ENCODE measurements around the gene CLCN6. TPM values are rescaled to one million over a fixed set of nuclear protein-coding genes. Genes with fewer than 3 reads are reported as not detected.

Gene CLCN6
- total RNA-seq, 1 donor from 2014 or later = 6.6 TPM

- Histone ChIP-seq H3K27me3 (ENCODE audit: control insufficient read depth, insufficient read depth, low read length) (peaks cover 11% of the 10 kb centered on the region), H3K36me3 (ENCODE audit: control insufficient read depth, insufficient read depth, low read length) (no peaks in the 10 kb centered on the region), H3K4me3 (ENCODE audit: low read depth, low read length) (no peak overlapping the region)
- FAIRE-seq (no peak), DNase-seq (ENCODE audit: low read depth) (no peak)
- no peak for TF ChIP-seq CTCF (IDR thresholded peaks at IDR 0.05; ENCODE audit: insufficient read depth, low read length, severe bottlenecking)
These were observed 41.9 kb upstream of the CLCN6 start for GRCh38 chr1:11764115-11764514.

- TF ChIP-seq CTCF (IDR thresholded peaks at IDR 0.05; ENCODE audit: insufficient read depth, low read length, severe bottlenecking) = no peak
- Histone ChIP-seq H3K36me3 (ENCODE audit: control insufficient read depth, insufficient read depth, low read length) (no peaks in the 10 kb centered on the region), H3K4me3 (ENCODE audit: low read depth, low read length) (no peak overlapping the region), H3K27me3 (ENCODE audit: control insufficient read depth, insufficient read depth, low read length) (peaks cover 11% of the 10 kb centered on the region)
- DNase-seq (ENCODE audit: low read depth) (no peak), FAIRE-seq (no peak)
These were observed 41.5 kb upstream of the CLCN6 start for GRCh38 chr1:11764519-11764918.

DNA sequence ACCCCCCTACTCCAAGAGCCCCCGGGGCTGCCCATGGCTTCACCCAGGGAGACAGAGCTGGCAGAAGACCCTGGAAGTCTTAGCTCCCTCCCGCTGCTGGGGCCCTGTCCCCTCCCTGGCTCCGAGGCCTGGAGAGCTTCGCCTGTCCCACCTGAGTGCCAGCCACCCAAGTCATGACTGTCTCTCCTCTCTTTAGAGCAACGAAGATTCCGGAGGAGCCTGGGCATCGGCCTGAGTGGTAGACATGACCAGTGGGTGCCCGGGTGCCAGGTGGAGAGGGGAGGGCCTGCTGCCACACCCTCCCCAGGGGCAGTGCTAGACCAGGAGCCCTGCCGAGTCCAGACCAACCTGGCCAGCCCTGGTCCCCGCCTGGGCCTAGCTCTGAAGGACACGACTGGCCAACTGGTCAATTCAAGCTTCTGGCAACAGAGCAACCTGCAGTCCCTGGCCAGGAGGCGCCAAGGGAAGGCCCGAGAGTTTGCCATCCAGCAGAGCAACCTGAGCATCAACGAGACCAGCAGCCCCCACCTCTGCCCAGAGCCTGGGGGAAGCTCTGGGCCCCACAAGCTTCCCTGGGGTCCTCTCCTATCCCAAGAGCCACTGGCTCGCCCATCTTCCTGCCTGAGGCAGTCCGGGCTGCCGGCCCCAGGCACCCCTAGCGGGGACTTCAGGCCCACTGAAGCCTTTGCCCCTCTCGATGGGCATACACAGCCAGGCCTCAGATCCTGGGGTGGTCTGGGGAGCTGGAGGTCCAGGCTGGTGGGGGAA is 40.1 kb upstream of the CLCN6 start:
- Histone ChIP-seq H3K4me3 (ENCODE audit: low read depth, low read length) (no peak overlapping the region), H3K27me3 (ENCODE audit: control insufficient read depth, insufficient read depth, low read length) (peaks cover 11% of the 10 kb centered on the region), H3K36me3 (ENCODE audit: control insufficient read depth, insufficient read depth, low read length) (no peaks in the 10 kb centered on the region)
- DNase-seq (ENCODE audit: low read depth) = no peak
- no peak for FAIRE-seq
- no peak for TF ChIP-seq CTCF (IDR thresholded peaks at IDR 0.05; ENCODE audit: insufficient read depth, low read length, severe bottlenecking)

- TF ChIP-seq CTCF (IDR thresholded peaks at IDR 0.05; ENCODE audit: insufficient read depth, low read length, severe bottlenecking) = no peak
- no peak overlapping the region for H3K4me3 ChIP-seq (ENCODE audit: low read depth, low read length)
- DNase-seq (ENCODE audit: low read depth) (no peak), FAIRE-seq (no peak)
- H3K27me3 ChIP-seq (ENCODE audit: control insufficient read depth, insufficient read depth, low read length) = peaks cover 9% of the 10 kb centered on the region
- no peaks in the 10 kb centered on the region for H3K36me3 ChIP-seq (ENCODE audit: control insufficient read depth, insufficient read depth, low read length)
These were observed 39.6 kb upstream of the CLCN6 start for GRCh38 chr1:11766429-11766776.

DNA sequence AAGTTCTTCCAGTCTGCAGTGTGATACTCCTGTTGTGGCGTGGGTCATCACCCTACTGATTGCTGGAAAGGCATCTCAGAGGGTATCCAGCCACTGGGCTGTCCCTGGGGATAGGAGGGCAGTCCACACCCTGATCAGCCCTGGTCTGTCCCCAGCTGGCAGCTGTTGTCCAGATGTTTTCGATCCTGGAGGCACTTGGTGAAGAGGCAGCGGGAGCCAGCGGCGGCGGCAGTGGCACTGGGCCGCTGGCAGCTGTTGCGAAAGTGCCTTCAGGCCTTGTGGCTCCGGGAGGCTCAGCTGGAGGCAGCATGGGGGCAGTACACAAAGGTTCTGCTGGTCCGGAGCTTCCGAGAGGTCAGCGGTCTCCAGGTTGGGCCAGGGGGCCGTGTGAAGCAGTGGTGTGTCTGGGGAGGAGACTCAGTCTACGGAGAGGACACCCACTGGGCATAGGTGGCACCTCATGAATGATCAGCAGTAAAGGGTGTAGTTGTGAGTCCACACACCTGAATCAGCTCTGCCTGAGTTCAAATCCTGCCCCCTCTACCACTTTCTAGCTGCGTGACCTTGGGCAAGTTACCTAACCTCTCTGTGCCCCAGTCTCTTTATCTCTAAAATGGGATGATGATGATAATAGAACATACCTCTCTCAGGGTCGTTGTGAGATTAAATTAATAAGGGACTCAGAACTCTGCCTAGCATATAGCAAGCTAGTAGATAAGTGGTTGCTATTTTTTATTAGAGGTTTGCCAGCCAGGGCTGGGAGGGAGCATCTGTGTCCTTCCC is 37.9 kb upstream of the CLCN6 start:
- no peak for FAIRE-seq
- Histone ChIP-seq H3K4me3 (ENCODE audit: low read depth, low read length) (no peak overlapping the region), H3K36me3 (ENCODE audit: control insufficient read depth, insufficient read depth, low read length) (no peaks in the 10 kb centered on the region), H3K27me3 (ENCODE audit: control insufficient read depth, insufficient read depth, low read length) (no peaks in the 10 kb centered on the region)
- no peak for TF ChIP-seq CTCF (IDR thresholded peaks at IDR 0.05; ENCODE audit: insufficient read depth, low read length, severe bottlenecking)
- no peak for DNase-seq (ENCODE audit: low read depth)

Data from bronchial epithelial cell (primary cell).